ENCODE measurements around the gene TMEM259.

Gene TMEM259

GRCh38 chr19:966485-967088 is 54.3 kb downstream of the TMEM259 start:
- ATAC-seq (no peak), DNase-seq (no peak)
- Mint-ChIP-seq H3K4me3 (no peak overlapping the region), H3K36me3 (ENCODE audit: low read depth) (peaks cover 19% of the 10 kb centered on the region), H3K27ac (no peak overlapping the region), H3K9me3 (no peaks in the 10 kb centered on the region), H3K4me1 (no peaks in the 10 kb centered on the region), H3K27me3 (no peaks in the 10 kb centered on the region)

GRCh38 chr19:964761-965694 is 55.9 kb downstream of the TMEM259 start:
- H3K27me3 Mint-ChIP-seq, result no peaks in the 10 kb centered on the region

GRCh38 chr19:964116-964520 is 56.8 kb downstream of the TMEM259 start:
- ATAC-seq (no peak), DNase-seq (no peak)
- Mint-ChIP-seq H3K36me3 (ENCODE audit: low read depth) (peaks cover 9% of the 10 kb centered on the region), H3K4me1 (no peaks in the 10 kb centered on the region), H3K27ac (no peak overlapping the region), H3K27me3 (no peaks in the 10 kb centered on the region), H3K4me3 (no peak overlapping the region), H3K9me3 (no peaks in the 10 kb centered on the region)

More at GRCh38 chr19:964761-965694, 55.9 kb downstream of the TMEM259 start:
- ATAC-seq (no peak), DNase-seq (no peak)
- H3K4me1 Mint-ChIP-seq, result no peaks in the 10 kb centered on the region
- H3K4me3 Mint-ChIP-seq, result no peak overlapping the region
- no peaks in the 10 kb centered on the region for H3K9me3 Mint-ChIP-seq
- H3K36me3 Mint-ChIP-seq (ENCODE audit: low read depth), result peaks cover 9% of the 10 kb centered on the region
- no peak overlapping the region for H3K27ac Mint-ChIP-seq

- Mint-ChIP-seq H3K36me3 (ENCODE audit: low read depth) (peaks cover 9% of the 10 kb centered on the region), H3K27ac (no peak overlapping the region), H3K4me1 (peaks cover 4% of the 10 kb centered on the region), H3K4me3 (no peak overlapping the region), H3K27me3 (no peaks in the 10 kb centered on the region), H3K9me3 (no peaks in the 10 kb centered on the region)
- no peak for DNase-seq
- no peak for ATAC-seq
Observed at GRCh38 chr19:963486-963951, 57.4 kb downstream of the TMEM259 start.

- H3K36me3 Mint-ChIP-seq (ENCODE audit: low read depth), result peaks cover 5% of the 10 kb centered on the region
- H3K27me3 Mint-ChIP-seq, result no peaks in the 10 kb centered on the region
- no peaks in the 10 kb centered on the region for H3K9me3 Mint-ChIP-seq
- no peak overlapping the region for H3K27ac Mint-ChIP-seq
- DNase-seq (no peak), ATAC-seq (no peak)
- H3K4me1 Mint-ChIP-seq, result peaks cover 4% of the 10 kb centered on the region
- no peak overlapping the region for H3K4me3 Mint-ChIP-seq
Observed at GRCh38 chr19:962683-963400, 58.1 kb downstream of the TMEM259 start.

- no peak for DNase-seq
- no peaks in the 10 kb centered on the region for H3K27me3 Mint-ChIP-seq
- ATAC-seq, result no peak
- peaks cover 2% of the 10 kb centered on the region for H3K36me3 Mint-ChIP-seq (ENCODE audit: low read depth)
- no peaks in the 10 kb centered on the region for H3K9me3 Mint-ChIP-seq
- H3K27ac Mint-ChIP-seq, result no peak overlapping the region
- H3K4me1 Mint-ChIP-seq, result peaks cover 4% of the 10 kb centered on the region
- no peak overlapping the region for H3K4me3 Mint-ChIP-seq
Observed at GRCh38 chr19:961866-962620, 58.9 kb downstream of the TMEM259 start.

GRCh38 chr19:960601-960938 is 60.4 kb downstream of the TMEM259 start:
- H3K27ac Mint-ChIP-seq, result no peak overlapping the region
- peaks cover 4% of the 10 kb centered on the region for H3K4me1 Mint-ChIP-seq
- peaks cover 2% of the 10 kb centered on the region for H3K36me3 Mint-ChIP-seq (ENCODE audit: low read depth)
- ATAC-seq, result no peak
- no peaks in the 10 kb centered on the region for H3K27me3 Mint-ChIP-seq
- no peaks in the 10 kb centered on the region for H3K9me3 Mint-ChIP-seq
- H3K4me3 Mint-ChIP-seq, result no peak overlapping the region
- no peak for DNase-seq

- ATAC-seq (no peak), DNase-seq (no peak)
- Mint-ChIP-seq H3K9me3 (no peaks in the 10 kb centered on the region), H3K4me1 (peaks cover 4% of the 10 kb centered on the region), H3K4me3 (no peak overlapping the region), H3K36me3 (ENCODE audit: low read depth) (no peaks in the 10 kb centered on the region), H3K27me3 (no peaks in the 10 kb centered on the region), H3K27ac (no peak overlapping the region)
Observed at GRCh38 chr19:960020-960419, 60.9 kb downstream of the TMEM259 start.

All from activated naive CD8-positive, alpha-beta T cell treated with anti-CD3 and anti-CD28 coated beads, Interleukin-2, amount 50 U/mL, for 24 hours (primary cell).